Measurements from ENCODE around the gene ZNF528.

The ZNF528 gene

GRCh38 chr19:52397310-52398080, at the start of gene ZNF528:
Gene ZNF528, plus strand, starts transcription at chr19:52397849. Its CDS starts 4,165 bp downstream, at chr19:52402014.
- Histone ChIP-seq H3K27ac (ENCODE audit: low read length) (no peak within 1 kb of the TSS), H3K4me3 (ENCODE audit: low read length) (peak within 1 kb of the TSS; percentile 25; the same call in 1 of the 2 replicates), H3K9ac (ENCODE audit: low read length) (no peak within 1 kb of the TSS)

GRCh38 chr19:52351512-52351911, 46.1 kb upstream of the ZNF528 start:
- Histone ChIP-seq H3K4me3 (ENCODE audit: low read length) (no peak overlapping the region), H3K79me2 (ENCODE audit: low read length) (no peaks in the 10 kb centered on the region), H3K27ac (ENCODE audit: low read length) (no peak overlapping the region), H2AFZ (ENCODE audit: low read length) (no peak overlapping the region), H3K9ac (ENCODE audit: low read length) (no peak overlapping the region), H3F3A (ENCODE audit: insufficient read depth, low read length) (no peaks in the 10 kb centered on the region), H3K4me1 (ENCODE audit: low read length) (no peaks in the 10 kb centered on the region), H4K20me1 (ENCODE audit: insufficient read depth, low read length) (no peaks in the 10 kb centered on the region), H3K4me2 (ENCODE audit: low read depth, low read length) (no peak overlapping the region), H3K9me3 (replicated peaks; ENCODE audit: insufficient read depth, low read length) (no peaks in the 10 kb centered on the region), H3K36me3 (replicated peaks; ENCODE audit: insufficient read depth, low read length) (no peaks in the 10 kb centered on the region), H3K27me3 (replicated peaks; ENCODE audit: insufficient read depth, low read length) (no peaks in the 10 kb centered on the region), H3K9me2 (replicated peaks; ENCODE audit: insufficient read depth, low read length) (no peaks in the 10 kb centered on the region)
- no peak for DNase-seq
- TF ChIP-seq EZH2phosphoT487 (IDR thresholded peaks at IDR 0.05; ENCODE audit: low read length) (no peak), CTCF (IDR thresholded peaks at IDR 0.05; ENCODE audit: low read length) (no peak), EZH2 (optimal IDR thresholded peaks at IDR 0.05; ENCODE audit: low read depth, low read length) (no peak)

More at GRCh38 chr19:52397310-52398080, at the start of gene ZNF528:
- Histone ChIP-seq H3K9me2 (replicated peaks; ENCODE audit: insufficient read depth, low read length) (no peaks in the 10 kb centered on the region), H3K9me3 (replicated peaks; ENCODE audit: insufficient read depth, low read length) (no peaks in the 10 kb centered on the region), H3K79me2 (ENCODE audit: low read length) (no peaks in the 10 kb centered on the region), H3F3A (ENCODE audit: insufficient read depth, low read length) (no peaks in the 10 kb centered on the region), H3K27me3 (replicated peaks; ENCODE audit: insufficient read depth, low read length) (no peaks in the 10 kb centered on the region), H2AFZ (ENCODE audit: low read length) (peak within 1 kb of the TSS; percentile 61; the same call in 1 of the 2 replicates), H3K4me2 (ENCODE audit: low read depth, low read length) (no peak within 1 kb of the TSS), H3K4me1 (ENCODE audit: low read length) (no peaks in the 10 kb centered on the region), H4K20me1 (ENCODE audit: insufficient read depth, low read length) (no peaks in the 10 kb centered on the region), H3K36me3 (replicated peaks; ENCODE audit: insufficient read depth, low read length) (no peaks in the 10 kb centered on the region)
- DNase-seq: no peak
- TF ChIP-seq EZH2 (optimal IDR thresholded peaks at IDR 0.05; ENCODE audit: low read depth, low read length) (no peak), EZH2phosphoT487 (IDR thresholded peaks at IDR 0.05; ENCODE audit: low read length) (no peak), CTCF (IDR thresholded peaks at IDR 0.05; ENCODE audit: low read length) (no peak)

- DNase-seq: no peak
- H3K4me3 ChIP-seq (ENCODE audit: low read length): no peak overlapping the region
Measured at GRCh38 chr19:52366414-52366824, 31.2 kb upstream of the ZNF528 start.

More at GRCh38 chr19:52366414-52366824, 31.2 kb upstream of the ZNF528 start:
- no peaks in the 10 kb centered on the region for H3K4me1 ChIP-seq (ENCODE audit: low read length)
- no peaks in the 10 kb centered on the region for H3K36me3 ChIP-seq (replicated peaks; ENCODE audit: insufficient read depth, low read length)
- no peaks in the 10 kb centered on the region for H3K9me3 ChIP-seq (replicated peaks; ENCODE audit: insufficient read depth, low read length)
- no peaks in the 10 kb centered on the region for H3F3A ChIP-seq (ENCODE audit: insufficient read depth, low read length)
- no peak for TF ChIP-seq EZH2phosphoT487 (IDR thresholded peaks at IDR 0.05; ENCODE audit: low read length)
- TF ChIP-seq EZH2 (optimal IDR thresholded peaks at IDR 0.05; ENCODE audit: low read depth, low read length): no peak
- no peak for TF ChIP-seq CTCF (IDR thresholded peaks at IDR 0.05; ENCODE audit: low read length)
- no peak overlapping the region for H3K27ac ChIP-seq (ENCODE audit: low read length)
- H3K9ac ChIP-seq (ENCODE audit: low read length): no peak overlapping the region
- H4K20me1 ChIP-seq (ENCODE audit: insufficient read depth, low read length): no peaks in the 10 kb centered on the region
- no peak overlapping the region for H2AFZ ChIP-seq (ENCODE audit: low read length)
- no peak overlapping the region for H3K4me2 ChIP-seq (ENCODE audit: low read depth, low read length)
- no peaks in the 10 kb centered on the region for H3K27me3 ChIP-seq (replicated peaks; ENCODE audit: insufficient read depth, low read length)
- H3K9me2 ChIP-seq (replicated peaks; ENCODE audit: insufficient read depth, low read length): no peaks in the 10 kb centered on the region
- H3K79me2 ChIP-seq (ENCODE audit: low read length): no peaks in the 10 kb centered on the region
